Left kidney (tissue), 2 donors: ENCODE measurements around the gene SKOR2. TPM values are rescaled to one million over a fixed set of nuclear protein-coding genes. Genes with fewer than 3 reads are reported as not detected.
"Not testable (repeated sequence)": the region's sequence is repeated elsewhere in the genome, so short reads cannot be mapped to it uniquely, and the experiment has no call there.

Experiments used
- DNase-seq: peaks from one replicate; pipeline ENCODE4 v3.0.0-alpha.2; 2013
- polyA plus RNA-seq: library from polyadenylated mRNA; unstranded; fragments of 120-200 nt; gene quantifications from one replicate; pipeline ENCODE4 v1.2.1, GENCODE V29; 2013; ENCODE audit not compliant: insufficient read length

SKOR2 gene
- polyA plus RNA-seq, 1 donor = not detected

- peak; percentile 20 for DNase-seq
Observed at GRCh38 chr18:47204908-47205522, 46.4 kb downstream of the SKOR2 start.

- no peak for DNase-seq
Observed at GRCh38 chr18:47203626-47204464, 47.6 kb downstream of the SKOR2 start.

- DNase-seq = not testable (repeated sequence)
Observed at GRCh38 chr18:47195961-47196360, 55.5 kb downstream of the SKOR2 start.

GRCh38 chr18:47191961-47192360 is 59.5 kb downstream of the SKOR2 start:
- DNase-seq = no peak

- DNase-seq = no peak
Observed at GRCh38 chr18:47187721-47188120, 63.7 kb downstream of the SKOR2 start.

- DNase-seq = no peak
Observed at GRCh38 chr18:47184419-47185050, 66.9 kb downstream of the SKOR2 start.

GRCh38 chr18:47182156-47182555 is 69.3 kb downstream of the SKOR2 start:
- not testable (repeated sequence) for DNase-seq

- no peak for DNase-seq
Observed at GRCh38 chr18:47180765-47181164, 70.7 kb downstream of the SKOR2 start.

GRCh38 chr18:47179520-47179919 is 71.9 kb downstream of the SKOR2 start:
- DNase-seq = no peak

GRCh38 chr18:47175898-47176575 is 75.4 kb downstream of the SKOR2 start, which contains the start of gene IER3IP1:
TSS of gene IER3IP1 (minus strand) at chr18:47176364. CDS start at chr18:47176277, 87 bp downstream.
- DNase-seq = peak; percentile 89

- DNase-seq = no peak
Observed at GRCh38 chr18:47175283-47175897, 76.1 kb downstream of the SKOR2 start.

GRCh38 chr18:47174545-47175116 is 76.8 kb downstream of the SKOR2 start:
- peak; percentile 35 for DNase-seq

- DNase-seq = no peak
Observed at GRCh38 chr18:47172476-47172875, 79.0 kb downstream of the SKOR2 start.

GRCh38 chr18:47168913-47169312 is 82.5 kb downstream of the SKOR2 start:
- DNase-seq = no peak

- no peak for DNase-seq
Observed at GRCh38 chr18:47168509-47168908, 83.0 kb downstream of the SKOR2 start.

GRCh38 chr18:47166294-47166693 is 85.2 kb downstream of the SKOR2 start:
- DNase-seq = peak; percentile 14

- DNase-seq = no peak
Observed at GRCh38 chr18:47163241-47163640, 88.2 kb downstream of the SKOR2 start.

- no peak for DNase-seq
Observed at GRCh38 chr18:47160256-47160655, 91.2 kb downstream of the SKOR2 start.

GRCh38 chr18:47158404-47158803 is 93.1 kb downstream of the SKOR2 start:
- DNase-seq = not testable (repeated sequence)
